ENCODE results near the gene CASP3.

CASP3 gene

GRCh38 chr4:184648313-184649025, 778 bp downstream of the CASP3 start:
- intact Hi-C loops (cut with DNase I; ENCODE audit: low total_unique reads), result loop anchor here (5.0 kb wide), 3 partner anchors 84 to 176 kb away; partner anchors contain the start of genes CENPU and IRF2
- Histone ChIP-seq H3K4me3 (peak overlapping the region; percentile 92 to 93), H3K27ac (peak overlapping the region; percentile 99), H3K36me3 (no peaks in the 10 kb centered on the region), H3K4me1 (peaks cover 0 to 48% (median 27%) of the 10 kb centered on the region in 4 donors), H3K9me3 (no peaks in the 10 kb centered on the region), H3K27me3 (no peaks in the 10 kb centered on the region)
- no peak for TF ChIP-seq CTCF (IDR thresholded peaks at IDR 0.05)
- DNase-seq, result peak; percentile 64 to 87

GRCh38 chr4:184648054-184648312, 1.3 kb downstream of the CASP3 start:
- no peak for DNase-seq
- Histone ChIP-seq H3K27ac (peak overlapping the region; percentile 99), H3K4me1 (peaks cover 0 to 51% (median 28%) of the 10 kb centered on the region in 4 donors), H3K36me3 (no peaks in the 10 kb centered on the region), H3K4me3 (peak overlapping the region; percentile 92 to 93), H3K27me3 (no peaks in the 10 kb centered on the region), H3K9me3 (no peaks in the 10 kb centered on the region)
- intact Hi-C loops (cut with DNase I; ENCODE audit: low total_unique reads), result loop anchor here (5.0 kb wide), 3 partner anchors 84 to 176 kb away; partner anchors contain the start of genes CENPU and IRF2
- no peak for TF ChIP-seq CTCF (IDR thresholded peaks at IDR 0.05)

DNA sequence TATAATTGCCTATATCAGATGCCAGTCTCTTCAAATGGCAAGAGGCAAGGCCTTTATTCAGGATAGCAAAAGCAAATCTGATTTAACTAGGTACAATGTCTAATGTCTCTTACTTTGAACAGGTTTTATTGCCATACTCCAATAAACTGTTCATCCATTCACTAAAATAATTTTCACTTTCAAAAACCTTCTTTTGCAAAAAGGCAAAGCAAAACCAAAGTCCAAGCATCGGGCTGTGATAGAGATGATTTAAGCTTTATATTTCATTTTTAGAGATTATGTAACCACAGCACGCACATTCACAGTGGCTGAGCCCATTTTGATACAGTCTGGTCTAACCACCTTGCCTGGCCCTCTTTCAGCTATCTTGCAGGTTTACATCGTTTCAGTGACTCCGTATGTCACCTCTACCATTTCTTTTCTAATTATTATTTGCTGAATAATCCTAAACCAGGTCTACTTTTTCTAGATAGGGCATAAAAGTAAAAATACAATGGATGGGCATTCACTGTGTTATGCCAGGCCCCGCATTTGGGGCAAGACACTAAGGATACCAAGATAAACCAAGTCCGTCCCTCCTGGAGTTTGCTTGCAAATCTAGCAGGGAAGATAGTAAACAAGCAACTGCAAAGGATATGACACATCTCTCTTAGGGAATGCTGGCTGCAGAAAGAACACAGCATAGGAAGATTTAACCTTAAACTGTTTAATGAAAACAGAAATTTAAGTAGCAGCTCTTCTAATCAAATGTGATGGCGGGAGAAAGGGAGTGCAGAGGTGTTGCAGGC, 1.8 kb downstream of the CASP3 start:
- peak overlapping the region; percentile 92 to 93 for H3K4me3 ChIP-seq
- DNase-seq, result no peak
- H3K27me3 ChIP-seq, result no peaks in the 10 kb centered on the region
- intact Hi-C loops (cut with DNase I; ENCODE audit: low total_unique reads), result loop anchor here (5.0 kb wide), 3 partner anchors 85 to 175 kb away; partner anchors contain the start of genes CENPU and IRF2
- H3K9me3 ChIP-seq, result no peaks in the 10 kb centered on the region
- H3K36me3 ChIP-seq, result no peaks in the 10 kb centered on the region
- H3K27ac ChIP-seq, result peak overlapping the region; percentile 99
- TF ChIP-seq CTCF (IDR thresholded peaks at IDR 0.05), result no peak
- H3K4me1 ChIP-seq, result peaks cover 0 to 57% (median 29%) of the 10 kb centered on the region in 4 donors

GRCh38 chr4:184645904-184646610, 3.2 kb downstream of the CASP3 start:
- peaks cover 0 to 58% (median 29%) of the 10 kb centered on the region in 4 donors for H3K4me1 ChIP-seq
- H3K27ac ChIP-seq, result no peak overlapping the region
- no peak for TF ChIP-seq CTCF (IDR thresholded peaks at IDR 0.05)
- no peak overlapping the region for H3K4me3 ChIP-seq
- H3K36me3 ChIP-seq, result no peaks in the 10 kb centered on the region
- intact Hi-C loops (cut with DNase I; ENCODE audit: low total_unique reads), result loop anchor here (5.0 kb wide), 3 partner anchors 86 to 174 kb away; partner anchors contain the start of genes CENPU and IRF2
- no peak for DNase-seq
- H3K9me3 ChIP-seq, result no peaks in the 10 kb centered on the region
- H3K27me3 ChIP-seq, result no peaks in the 10 kb centered on the region

DNA sequence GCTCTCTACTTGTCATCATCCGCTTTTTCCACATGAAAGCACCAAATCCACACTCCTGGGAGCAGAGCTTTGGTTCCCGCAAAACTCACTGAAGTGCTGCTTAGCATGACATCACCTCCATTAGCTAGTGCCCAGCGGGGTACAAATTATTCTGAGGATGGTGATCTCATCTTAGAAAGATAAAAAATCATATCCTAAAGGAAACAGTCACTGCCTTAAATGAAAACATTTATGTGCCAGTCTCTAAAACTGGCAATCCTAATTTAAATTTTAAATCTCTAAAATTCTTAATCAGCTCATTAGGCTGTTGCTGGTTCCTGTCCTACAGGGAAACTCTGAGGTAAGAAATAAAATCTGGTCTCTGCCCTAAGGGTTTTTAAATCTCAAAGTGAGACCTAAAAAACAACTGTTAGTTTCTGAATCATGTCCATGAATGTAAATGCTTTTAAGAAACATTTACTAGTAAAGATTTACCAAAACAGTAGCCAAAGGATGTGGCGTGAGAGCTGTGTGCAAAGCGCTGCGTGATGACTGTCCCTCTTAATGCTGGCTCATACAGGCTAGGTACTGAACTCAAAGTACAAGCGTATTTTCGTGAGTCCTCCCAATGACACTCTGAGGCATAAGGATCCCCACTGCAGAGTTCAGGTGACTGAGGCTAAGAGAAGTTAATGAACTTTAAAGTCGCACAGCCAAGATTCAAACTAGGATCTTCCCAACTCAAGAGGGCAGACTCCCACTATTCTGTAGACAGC, 4.5 kb downstream of the CASP3 start:
- H3K36me3 ChIP-seq, result no peaks in the 10 kb centered on the region
- H3K4me3 ChIP-seq, result no peak overlapping the region
- H3K27me3 ChIP-seq, result no peaks in the 10 kb centered on the region
- intact Hi-C loops (cut with DNase I; ENCODE audit: low total_unique reads), result loop anchor here (5.0 kb wide), 3 partner anchors 88 to 172 kb away; partner anchors contain the start of genes CENPU and IRF2
- DNase-seq, result no peak
- no peaks in the 10 kb centered on the region for H3K9me3 ChIP-seq
- H3K4me1 ChIP-seq, result peaks cover 0 to 51% (median 26%) of the 10 kb centered on the region in 4 donors
- H3K27ac ChIP-seq, result peak overlapping the region in 1 of 2 donors; percentile 9
- no peak for TF ChIP-seq CTCF (IDR thresholded peaks at IDR 0.05)

Data from tibial artery (tissue), 4 donors.